ENCODE measurements around the gene ADD3. TPM values are rescaled to one million over a fixed set of nuclear protein-coding genes. Genes with fewer than 3 reads are reported as not detected.

ADD3 gene
- total and polyA plus RNA-seq, 11 donors = 28.8 to 659 (median 97.1) TPM

DNA sequence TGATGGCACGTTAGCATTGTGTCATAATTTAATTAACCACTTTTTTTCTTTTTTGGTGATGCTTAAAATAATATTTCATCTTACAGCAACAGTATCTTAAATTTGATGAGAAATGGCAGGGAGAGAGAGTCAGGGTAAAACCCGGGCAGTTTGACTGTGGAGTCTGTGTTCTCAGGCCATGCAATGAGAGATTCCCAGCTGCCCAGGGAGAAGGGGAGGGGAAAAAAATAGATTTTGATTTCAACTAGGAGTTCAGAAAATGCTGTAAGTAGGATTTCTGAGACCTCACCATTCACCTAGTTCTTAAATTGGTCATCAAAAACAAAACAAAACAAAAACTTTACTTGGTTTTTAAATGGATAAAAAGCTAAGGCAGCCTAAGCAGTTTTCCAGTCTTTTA, 47.1 kb upstream of the ADD3 start:
- no peaks in the 10 kb centered on the region for H3K27me3 ChIP-seq
- no peaks in the 10 kb centered on the region for H3K36me3 ChIP-seq
- ATAC-seq (no peak), DNase-seq (no peak)
- peaks cover 0 to 27% (median 6%) of the 10 kb centered on the region in 12 donors for H3K4me1 ChIP-seq
- H3K9me3 ChIP-seq = peaks cover 0 to 3% (median 0%) of the 10 kb centered on the region in 12 donors
- 71 to 84% (median 82%) methylated on average over 2 of the region's 2 CpGs for WGBS, 4 donors
- TF ChIP-seq POLR2A (IDR thresholded peaks at IDR 0.05) = no peak
- TF ChIP-seq, protein P1, sequence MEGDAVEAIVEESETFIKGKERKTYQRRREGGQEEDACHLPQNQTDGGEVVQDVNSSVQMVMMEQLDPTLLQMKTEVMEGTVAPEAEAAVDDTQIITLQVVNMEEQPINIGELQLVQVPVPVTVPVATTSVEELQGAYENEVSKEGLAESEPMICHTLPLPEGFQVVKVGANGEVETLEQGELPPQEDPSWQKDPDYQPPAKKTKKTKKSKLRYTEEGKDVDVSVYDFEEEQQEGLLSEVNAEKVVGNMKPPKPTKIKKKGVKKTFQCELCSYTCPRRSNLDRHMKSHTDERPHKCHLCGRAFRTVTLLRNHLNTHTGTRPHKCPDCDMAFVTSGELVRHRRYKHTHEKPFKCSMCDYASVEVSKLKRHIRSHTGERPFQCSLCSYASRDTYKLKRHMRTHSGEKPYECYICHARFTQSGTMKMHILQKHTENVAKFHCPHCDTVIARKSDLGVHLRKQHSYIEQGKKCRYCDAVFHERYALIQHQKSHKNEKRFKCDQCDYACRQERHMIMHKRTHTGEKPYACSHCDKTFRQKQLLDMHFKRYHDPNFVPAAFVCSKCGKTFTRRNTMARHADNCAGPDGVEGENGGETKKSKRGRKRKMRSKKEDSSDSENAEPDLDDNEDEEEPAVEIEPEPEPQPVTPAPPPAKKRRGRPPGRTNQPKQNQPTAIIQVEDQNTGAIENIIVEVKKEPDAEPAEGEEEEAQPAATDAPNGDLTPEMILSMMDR (IDR thresholded peaks at IDR 0.05) = no peak
- H3K27ac ChIP-seq = peak overlapping the region in 3 of 12 donors; percentile 7 to 47 (median 43)
- no peak overlapping the region for H3K4me3 ChIP-seq
- intact Hi-C loops (cut with DNase I) = loop anchor here in 1 of 10 donors (10.0 kb wide), 1 partner anchor 66 kb away; no protein-coding TSS in a partner anchor

DNA sequence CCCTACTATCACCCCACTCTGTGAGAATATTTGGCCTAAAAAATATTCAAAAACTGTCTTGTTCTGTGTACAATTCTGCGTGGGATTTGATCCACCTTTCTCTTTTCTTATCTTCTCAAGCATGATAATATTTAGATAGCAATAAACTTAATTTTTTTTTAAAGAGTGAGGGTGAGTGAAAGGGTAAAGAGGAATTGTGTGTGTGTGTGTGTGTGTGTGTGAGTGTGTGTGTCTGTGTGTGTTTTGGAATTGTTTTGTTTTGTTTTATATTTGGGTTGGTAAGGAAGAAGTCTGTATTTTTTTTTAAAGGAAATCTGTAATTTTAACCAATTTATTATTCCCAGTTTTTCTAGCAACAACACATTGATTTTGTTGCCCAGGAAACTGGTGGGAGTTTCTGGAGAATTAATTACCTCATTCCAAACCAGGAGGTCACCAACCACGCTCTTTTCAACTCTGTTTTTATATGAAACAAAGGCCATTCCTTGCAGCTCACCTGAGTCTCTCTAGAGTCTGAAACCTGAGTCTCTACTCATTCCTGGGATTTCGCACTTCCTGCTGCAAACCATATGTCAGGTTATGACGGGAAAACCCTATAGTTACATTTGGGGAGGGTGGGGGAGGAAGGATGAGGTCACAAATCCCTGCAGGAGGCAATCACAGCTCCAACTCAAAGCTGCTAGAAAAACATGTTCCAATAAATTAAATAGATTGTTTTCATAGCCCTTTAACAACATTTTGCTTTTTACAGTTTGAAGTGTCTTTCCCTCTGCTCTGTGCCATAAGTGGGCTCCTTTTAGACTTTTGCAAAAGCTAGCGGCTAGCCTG, 46.4 kb upstream of the ADD3 start:
- TF ChIP-seq, protein P1 (IDR thresholded peaks at IDR 0.05) = no peak
- TF ChIP-seq POLR2A (IDR thresholded peaks at IDR 0.05) = no peak
- intact Hi-C loops (cut with DNase I) = loop anchor here in 1 of 10 donors (10.0 kb wide), 1 partner anchor 67 kb away; no protein-coding TSS in a partner anchor
- peak overlapping the region in 3 of 12 donors; percentile 7 to 47 (median 43) for H3K27ac ChIP-seq

GRCh38 chr10:109962247-109962646, 45.5 kb upstream of the ADD3 start:
- H3K27ac ChIP-seq = peak overlapping the region in 3 of 12 donors; percentile 16 to 37 (median 28)
- WGBS, 4 donors = 74 to 84% (median 81%) methylated on average over 1 of the region's 1 CpG
- no peaks in the 10 kb centered on the region for H3K36me3 ChIP-seq
- TF ChIP-seq, protein P1 (IDR thresholded peaks at IDR 0.05) = no peak
- no peak for TF ChIP-seq POLR2A (IDR thresholded peaks at IDR 0.05)
- H3K9me3 ChIP-seq = no peaks in the 10 kb centered on the region
- H3K4me1 ChIP-seq = peaks cover 0 to 43% (median 15%) of the 10 kb centered on the region in 12 donors
- ATAC-seq (no peak), DNase-seq (no peak)
- H3K27me3 ChIP-seq = no peaks in the 10 kb centered on the region
- intact Hi-C loops (cut with DNase I) = loop anchor here in 1 of 10 donors (10.0 kb wide), 1 partner anchor 67 kb away; no protein-coding TSS in a partner anchor
- H3K4me3 ChIP-seq = no peak overlapping the region

More for the DNA sequence above, 46.4 kb upstream of the ADD3 start:
- DNase-seq (no peak), ATAC-seq (no peak)
- Histone ChIP-seq H3K27me3 (no peaks in the 10 kb centered on the region), H3K9me3 (peaks cover 0 to 3% (median 0%) of the 10 kb centered on the region in 12 donors), H3K36me3 (no peaks in the 10 kb centered on the region), H3K4me1 (peaks cover 0 to 34% (median 8%) of the 10 kb centered on the region in 12 donors), H3K4me3 (no peak overlapping the region)
- 67 to 75% (median 68%) methylated on average over 5 of the region's 5 CpGs for WGBS, 4 donors

DNA sequence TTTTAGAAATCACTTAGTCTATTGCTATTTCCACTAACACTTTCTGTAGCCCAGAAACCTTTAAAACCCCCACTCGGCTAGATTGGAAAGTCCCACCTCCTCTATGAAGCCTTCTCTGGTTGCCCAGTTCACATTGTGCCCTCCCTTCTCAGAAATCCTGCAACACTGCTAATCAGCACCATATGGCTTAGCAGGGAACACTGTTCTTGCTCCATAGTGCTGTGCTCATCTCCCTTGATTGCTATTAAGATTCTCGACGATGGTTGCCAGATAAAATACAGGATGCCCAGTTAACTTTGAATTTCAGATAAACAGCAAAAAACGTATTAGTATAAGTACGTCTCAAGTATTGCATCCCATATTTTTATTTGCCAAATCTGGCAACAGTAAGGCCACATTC, 44.3 kb upstream of the ADD3 start:
- no peak for ATAC-seq
- intact Hi-C loops (cut with DNase I) = loop anchor here in 1 of 10 donors (10.0 kb wide), 1 partner anchor 69 kb away; no protein-coding TSS in a partner anchor
- H3K27ac ChIP-seq = no peak overlapping the region
- peaks cover 0 to 55% (median 26%) of the 10 kb centered on the region in 12 donors for H3K4me1 ChIP-seq
- no peaks in the 10 kb centered on the region for H3K27me3 ChIP-seq
- WGBS, 4 donors = 80 to 83% (median 81%) methylated on average over 5 of the region's 5 CpGs
- no peaks in the 10 kb centered on the region for H3K36me3 ChIP-seq
- H3K9me3 ChIP-seq = no peaks in the 10 kb centered on the region
- H3K4me3 ChIP-seq = no peak overlapping the region
- TF ChIP-seq, protein P1 (IDR thresholded peaks at IDR 0.05) = no peak
- TF ChIP-seq POLR2A (IDR thresholded peaks at IDR 0.05) = no peak
- DNase-seq = no peak

Measured in heart left ventricle (tissue), 16 donors.